Calu3 (cell line): ENCODE results near the gene B4GALT4. TPM values are rescaled to one million over a fixed set of nuclear protein-coding genes. Genes with fewer than 3 reads are reported as not detected.
"Not testable (repeated sequence)": the region's sequence is repeated elsewhere in the genome, so short reads cannot be mapped to it uniquely, and the experiment has no call there.

ENCODE experiments used
- BruUV-seq: library from RNA; stranded (reverse); fragments of 400-500 nt; replicated peaks from 2 replicates; lab custom pipeline; 2021; lab: Mats Ljungman, UMichigan
- CTCF ChIA-PET: fragments of 300-600 bp; sonication (Branson Sonifier 250); formaldehyde crosslinking; loops from one replicate; lab custom pipeline; 2022; ENCODE audit warnings: antibody characterized with exemption; lab: Charles Lee
- DNase-seq: peaks from one replicate; pipeline ENCODE4 v3.0.0; 2022
- H3K27ac Mint-ChIP-seq: one replicate; pipeline ENCODE4 v1.8.0; 2022; ENCODE audit warnings: mixed read lengths; ENCODE audit not compliant: unreplicated experiment
- H3K27me3 Mint-ChIP-seq: one replicate; pipeline ENCODE4 v1.8.0; 2022; ENCODE audit warnings: mixed read lengths; ENCODE audit not compliant: unreplicated experiment
- H3K36me3 Mint-ChIP-seq: one replicate; pipeline ENCODE4 v1.8.0; 2022; ENCODE audit warnings: mild to moderate bottlenecking, moderate library complexity, mixed read lengths; ENCODE audit not compliant: insufficient read depth, unreplicated experiment
- H3K4me1 Mint-ChIP-seq: one replicate; pipeline ENCODE4 v1.8.0; 2022; ENCODE audit warnings: mild to moderate bottlenecking, low read depth, mixed read lengths; ENCODE audit not compliant: unreplicated experiment
- H3K4me3 Mint-ChIP-seq: one replicate; pipeline ENCODE4 v1.8.0; 2022; ENCODE audit warnings: mild to moderate bottlenecking, low read depth, moderate library complexity, mixed read lengths; ENCODE audit not compliant: unreplicated experiment
- H3K9me3 Mint-ChIP-seq: one replicate; pipeline ENCODE4 v1.8.0; 2022; ENCODE audit warnings: low read depth, mixed read lengths; ENCODE audit not compliant: unreplicated experiment
- intact Hi-C: fragments of 100-400 bp; cut with micrococcal nuclease; formaldehyde crosslinking; loops from one replicate; pipeline ENCODE4 v1.10.0; 2022; ENCODE audit not compliant: unreplicated experiment
- total RNA-seq: library from RNA; stranded (reverse); gene quantifications from 2 replicates; pipeline ENCODE4 v1.2.3, GENCODE V29; 2022
- TF ChIP-seq, protein P1 (sequence below): fragments of 200-600 bp; IDR thresholded peaks from one replicate; pipeline ENCODE4 v1.8.0; 2022; ENCODE audit warnings: antibody characterized with exemption; ENCODE audit not compliant: unreplicated experiment

Gene B4GALT4
- total RNA-seq, 1 experiment from 2014 or later = 38.7 TPM

DNA sequence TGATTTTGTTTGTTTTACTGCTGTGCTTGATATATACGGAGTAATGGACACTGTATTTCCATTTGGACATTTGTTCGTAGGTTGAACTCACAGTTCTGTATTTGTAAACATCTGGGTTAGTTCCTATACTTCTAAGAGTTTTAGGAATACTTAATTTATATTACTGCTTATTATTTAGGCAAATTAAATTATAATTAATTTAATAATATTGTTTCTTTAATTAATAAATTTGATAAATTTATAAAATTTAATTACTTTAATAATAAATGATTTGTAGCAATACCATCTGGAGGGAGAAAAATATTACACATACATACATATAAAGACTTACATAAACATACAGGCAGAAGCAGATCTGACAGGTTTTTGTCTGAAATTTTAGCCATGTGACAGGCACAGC lies 14.5 kb upstream of the B4GALT4 start:
- no peak for DNase-seq
- Mint-ChIP-seq H3K27me3 (no peaks in the 10 kb centered on the region), H3K9me3 (peaks cover 2% of the 10 kb centered on the region), H3K27ac (no peak overlapping the region), H3K4me3 (no peak overlapping the region), H3K36me3 (peaks cover 8% of the 10 kb centered on the region), H3K4me1 (peaks cover 19% of the 10 kb centered on the region)
- TF ChIP-seq, protein P1, sequence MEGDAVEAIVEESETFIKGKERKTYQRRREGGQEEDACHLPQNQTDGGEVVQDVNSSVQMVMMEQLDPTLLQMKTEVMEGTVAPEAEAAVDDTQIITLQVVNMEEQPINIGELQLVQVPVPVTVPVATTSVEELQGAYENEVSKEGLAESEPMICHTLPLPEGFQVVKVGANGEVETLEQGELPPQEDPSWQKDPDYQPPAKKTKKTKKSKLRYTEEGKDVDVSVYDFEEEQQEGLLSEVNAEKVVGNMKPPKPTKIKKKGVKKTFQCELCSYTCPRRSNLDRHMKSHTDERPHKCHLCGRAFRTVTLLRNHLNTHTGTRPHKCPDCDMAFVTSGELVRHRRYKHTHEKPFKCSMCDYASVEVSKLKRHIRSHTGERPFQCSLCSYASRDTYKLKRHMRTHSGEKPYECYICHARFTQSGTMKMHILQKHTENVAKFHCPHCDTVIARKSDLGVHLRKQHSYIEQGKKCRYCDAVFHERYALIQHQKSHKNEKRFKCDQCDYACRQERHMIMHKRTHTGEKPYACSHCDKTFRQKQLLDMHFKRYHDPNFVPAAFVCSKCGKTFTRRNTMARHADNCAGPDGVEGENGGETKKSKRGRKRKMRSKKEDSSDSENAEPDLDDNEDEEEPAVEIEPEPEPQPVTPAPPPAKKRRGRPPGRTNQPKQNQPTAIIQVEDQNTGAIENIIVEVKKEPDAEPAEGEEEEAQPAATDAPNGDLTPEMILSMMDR = no peak
- CTCF ChIA-PET = no interaction called here
- BruUV-seq = no TSS peak
- intact Hi-C loops = no loop called here

DNA sequence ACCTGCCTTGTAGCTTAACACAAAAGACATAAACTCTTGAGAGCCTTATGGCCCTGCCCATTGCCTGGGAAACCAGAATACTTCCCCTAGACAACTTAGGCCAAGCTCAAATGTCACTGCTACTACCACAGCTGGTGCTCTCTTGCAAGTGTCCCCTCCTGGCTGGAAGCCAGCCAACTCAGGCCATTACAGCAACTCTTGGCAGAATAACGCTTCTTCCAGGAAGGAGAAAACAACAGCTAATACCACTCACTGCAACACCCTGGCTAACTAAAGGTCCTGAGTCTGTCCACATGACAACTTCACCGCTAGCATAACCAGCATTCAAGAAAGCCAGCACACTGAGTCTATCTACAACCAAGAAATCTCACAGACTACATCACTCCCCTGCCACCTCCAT lies 5.1 kb upstream of the B4GALT4 start:
- peaks cover 1% of the 10 kb centered on the region for H3K36me3 Mint-ChIP-seq
- no peaks in the 10 kb centered on the region for H3K27me3 Mint-ChIP-seq
- BruUV-seq = no TSS peak
- intact Hi-C loops = no loop called here
- CTCF ChIA-PET = interaction anchor here (0.6 to 1.1 kb wide), 2 partner anchors 45 to 58 kb away, joined by 3 to 4 read pairs; no protein-coding TSS in a partner anchor
- TF ChIP-seq, protein P1 = no peak
- no peak overlapping the region for H3K27ac Mint-ChIP-seq
- no peaks in the 10 kb centered on the region for H3K4me1 Mint-ChIP-seq
- H3K9me3 Mint-ChIP-seq = no peaks in the 10 kb centered on the region
- DNase-seq = no peak
- no peak overlapping the region for H3K4me3 Mint-ChIP-seq

DNA sequence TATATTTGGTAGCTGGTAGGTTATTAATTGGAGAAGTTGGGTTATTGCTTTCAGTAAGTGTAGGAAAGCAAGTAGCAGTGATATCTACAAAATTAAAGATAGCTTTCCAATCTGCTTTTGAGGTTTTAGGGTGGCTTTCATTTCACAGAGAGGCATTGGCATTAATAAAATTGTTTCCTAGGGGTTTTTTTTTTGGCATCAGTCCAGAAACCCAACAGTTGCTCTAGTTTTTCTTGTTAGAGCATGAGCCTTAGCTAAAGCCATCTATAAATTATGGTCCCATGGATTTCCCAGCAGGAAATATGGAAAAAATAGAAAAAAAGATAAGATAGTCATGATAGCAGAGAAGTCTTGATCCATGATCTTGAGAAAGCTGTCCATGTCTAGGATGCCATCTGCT lies 3.0 kb upstream of the B4GALT4 start:
- no peak overlapping the region for H3K27ac Mint-ChIP-seq
- CTCF ChIA-PET = interaction anchor here (0.5 to 0.7 kb wide), 3 partner anchors 30 to 855 kb away, joined by 3 to 4 read pairs (median 3); no protein-coding TSS in a partner anchor
- no peaks in the 10 kb centered on the region for H3K27me3 Mint-ChIP-seq
- intact Hi-C loops = loop anchor here (5.0 kb wide), 1 partner anchor 206 kb away; no protein-coding TSS in a partner anchor
- H3K36me3 Mint-ChIP-seq = peaks cover 17% of the 10 kb centered on the region
- BruUV-seq = no TSS peak
- DNase-seq = no peak
- no peaks in the 10 kb centered on the region for H3K9me3 Mint-ChIP-seq
- TF ChIP-seq, protein P1 = no peak
- H3K4me3 Mint-ChIP-seq = no peak overlapping the region
- H3K4me1 Mint-ChIP-seq = no peaks in the 10 kb centered on the region

DNA sequence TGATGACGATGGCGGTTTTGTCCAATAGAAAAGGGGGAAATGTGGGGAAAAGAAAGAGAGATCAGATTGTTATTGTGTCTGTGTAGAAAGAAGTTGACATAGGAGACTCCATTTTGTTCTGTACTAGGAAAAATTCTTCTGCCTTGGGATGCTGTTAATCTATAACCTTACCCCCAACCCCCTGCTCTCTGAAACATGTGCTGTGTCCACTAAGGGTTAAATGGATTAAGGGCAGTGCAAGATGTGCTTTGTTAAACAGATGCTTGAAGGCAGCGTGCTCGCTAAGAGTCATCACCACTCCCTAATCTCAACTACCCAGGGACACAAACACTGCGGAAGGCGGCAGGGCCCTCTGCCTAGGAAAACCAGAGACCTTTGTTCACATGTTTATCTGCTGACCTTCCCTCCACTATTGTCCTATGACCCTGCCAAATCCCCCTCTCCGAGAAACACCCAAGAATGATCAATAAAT lies 2.4 kb upstream of the B4GALT4 start:
- not testable (repeated sequence) for DNase-seq, H3K9me3 Mint-ChIP-seq, H3K4me3 Mint-ChIP-seq, H3K27ac Mint-ChIP-seq, H3K27me3 Mint-ChIP-seq, BruUV-seq, H3K4me1 Mint-ChIP-seq
- CTCF ChIA-PET = interaction anchor here (0.7 kb wide), 1 partner anchor 60 kb away, joined by 3 read pairs; no protein-coding TSS in a partner anchor
- intact Hi-C loops = loop anchor here (5.0 kb wide), 1 partner anchor 206 kb away; no protein-coding TSS in a partner anchor
- H3K36me3 Mint-ChIP-seq = peaks cover 17% of the 10 kb centered on the region

DNA sequence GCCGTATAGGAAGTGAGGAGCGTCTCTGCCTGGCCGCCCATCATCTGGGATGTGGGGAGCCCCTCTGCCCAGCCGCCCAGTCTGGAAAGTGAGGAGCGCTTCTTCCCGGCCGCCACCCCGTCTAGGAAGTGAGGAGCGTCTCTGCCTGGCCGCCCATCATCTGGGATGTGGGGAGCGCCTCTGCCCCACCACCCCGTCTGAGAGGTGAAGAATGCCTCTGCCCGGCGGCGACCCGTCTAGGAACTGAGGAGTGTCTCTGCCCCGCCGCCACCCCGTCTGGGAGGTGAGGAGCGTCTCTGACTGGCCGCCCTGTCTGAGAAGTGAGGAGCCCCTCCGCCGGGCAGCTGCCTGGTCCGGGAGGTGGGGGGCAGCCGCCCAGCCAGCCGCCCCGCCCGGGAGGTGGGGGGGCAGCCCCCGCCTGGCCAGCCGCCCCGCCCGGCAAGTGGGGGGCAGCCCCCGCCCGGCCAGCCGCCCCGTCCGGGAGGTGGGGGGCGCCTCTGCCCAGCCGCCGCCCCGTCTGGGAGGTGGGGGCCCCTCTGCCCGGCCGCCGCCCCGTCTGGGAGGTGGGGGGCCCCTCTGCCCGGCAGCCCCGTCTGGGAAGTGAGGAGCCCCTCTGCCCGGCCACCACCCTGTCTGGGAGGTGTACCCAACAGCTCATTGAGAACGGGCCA lies 1.8 kb upstream of the B4GALT4 start:
- H3K9me3 Mint-ChIP-seq, BruUV-seq, H3K27me3 Mint-ChIP-seq, H3K4me1 Mint-ChIP-seq, H3K4me3 Mint-ChIP-seq, DNase-seq, H3K27ac Mint-ChIP-seq: not testable (repeated sequence)
- peaks cover 17% of the 10 kb centered on the region for H3K36me3 Mint-ChIP-seq
- CTCF ChIA-PET = interaction anchor here (2.9 kb wide), 1 partner anchor 359 kb away, joined by 24 read pairs; no protein-coding TSS in a partner anchor
- intact Hi-C loops = loop anchor here (5.0 kb wide), 1 partner anchor 205 kb away; no protein-coding TSS in a partner anchor
